Lower lobe of right lung (tissue), 2 donors: ENCODE data around the gene ADD2. TPM values are rescaled to one million over a fixed set of nuclear protein-coding genes. Genes with fewer than 3 reads are reported as not detected.

Experiments
- ATAC-seq, 2 donors: fragments of 200-7000 bp; cut with Tn5 transposase; one replicate each; pipeline ENCODE4 v1.9.1; 2020 to 2022; ENCODE audit warnings: mild to moderate bottlenecking in 2 of 2, moderate library complexity in 2 of 2
- DNase-seq: peaks from one replicate; pipeline ENCODE4 v3.0.0-alpha.2; 2020
- H3K27ac ChIP-seq: fragments of 200-600 bp; one replicate; pipeline ENCODE4 v1.8.0; 2022
- H3K27me3 ChIP-seq: fragments of 200-600 bp; one replicate; pipeline ENCODE4 v1.8.0; 2022; ENCODE audit warnings: low read depth
- H3K36me3 ChIP-seq: fragments of 200-600 bp; one replicate; pipeline ENCODE4 v1.8.0; 2022; ENCODE audit warnings: mild to moderate bottlenecking
- H3K4me1 ChIP-seq: fragments of 200-600 bp; one replicate; pipeline ENCODE4 v1.8.0; 2022
- H3K4me3 ChIP-seq: fragments of 200-600 bp; one replicate; pipeline ENCODE4 v1.8.0; 2022; ENCODE audit warnings: mild to moderate bottlenecking
- H3K9me3 ChIP-seq: fragments of 200-600 bp; one replicate; pipeline ENCODE4 v1.8.0; 2022
- CTCF ChIP-seq: fragments of 200-600 bp; IDR thresholded peaks from one replicate; pipeline ENCODE4 v1.8.0; 2022; ENCODE audit warnings: antibody characterized with exemption, mild to moderate bottlenecking
- intact Hi-C: fragments of 100-400 bp; cut with DNase I; formaldehyde crosslinking; loops from one replicate; pipeline ENCODE4 v1.11.0; 2022
- total RNA-seq: library from RNA; stranded (reverse); fragmentation: NEBNext Ultra II Directional; extraction: Animal tissue kit (Norgen Biotek cat#: 25700); gene quantifications from one replicate; pipeline ENCODE4 v1.2.1, GENCODE V29; 2021
- donor health status: DM: no; HTN: yes; CAD: no; lungs with severe emphysema.

The ADD2 gene
- total RNA-seq, 1 donor from 2014 or later: 2.1 TPM

- ATAC-seq: no peak
- H3K27me3 ChIP-seq: peaks cover 42% of the 10 kb centered on the region
- intact Hi-C loops: no loop called here
Measured at GRCh38 chr2:70793450-70793849, 25.4 kb upstream of the ADD2 start.

GRCh38 chr2:70790136-70790828, 22.3 kb upstream of the ADD2 start, which contains the start of gene FIGLA:
FIGLA (minus strand) TSS chr2:70790643; CDS start chr2:70790638, 5 bp downstream.
- H3K4me3 ChIP-seq: peak within 1 kb of the TSS; percentile 38
- H3K27ac ChIP-seq: no peak within 1 kb of the TSS
- ATAC-seq: peak; percentile 31 to 34
- no peak for DNase-seq
- intact Hi-C loops: no loop called here
- no peaks in the 10 kb centered on the region for H3K9me3 ChIP-seq
- no peaks in the 10 kb centered on the region for H3K36me3 ChIP-seq
- H3K4me1 ChIP-seq: peaks cover 17% of the 10 kb centered on the region
- TF ChIP-seq CTCF: no peak
- peaks cover 58% of the 10 kb centered on the region for H3K27me3 ChIP-seq

More at GRCh38 chr2:70793450-70793849, 25.4 kb upstream of the ADD2 start:
- Histone ChIP-seq H3K27ac (no peak overlapping the region), H3K36me3 (no peaks in the 10 kb centered on the region), H3K4me3 (no peak overlapping the region), H3K9me3 (no peaks in the 10 kb centered on the region), H3K4me1 (peaks cover 17% of the 10 kb centered on the region)
- no peak for DNase-seq
- TF ChIP-seq CTCF: no peak

GRCh38 chr2:70789304-70790135, 21.5 kb upstream of the ADD2 start:
- intact Hi-C loops: no loop called here
- Histone ChIP-seq H3K36me3 (no peaks in the 10 kb centered on the region), H3K4me3 (peak overlapping the region; percentile 38), H3K27me3 (peaks cover 58% of the 10 kb centered on the region), H3K4me1 (peaks cover 17% of the 10 kb centered on the region), H3K9me3 (no peaks in the 10 kb centered on the region), H3K27ac (no peak overlapping the region)
- DNase-seq: peak; percentile 67
- peak; percentile 74 to 84 for ATAC-seq
- TF ChIP-seq CTCF: peak; percentile 59

GRCh38 chr2:70785137-70785911, 17.3 kb upstream of the ADD2 start:
- H3K36me3 ChIP-seq: no peaks in the 10 kb centered on the region
- ATAC-seq (peak; percentile 31 to 40), DNase-seq (no peak)
- peaks cover 11% of the 10 kb centered on the region for H3K4me1 ChIP-seq
- H3K4me3 ChIP-seq: no peak overlapping the region
- intact Hi-C loops: no loop called here
- H3K27me3 ChIP-seq: peaks cover 35% of the 10 kb centered on the region
- no peaks in the 10 kb centered on the region for H3K9me3 ChIP-seq
- TF ChIP-seq CTCF: peak; percentile 30
- H3K27ac ChIP-seq: no peak overlapping the region

GRCh38 chr2:70784320-70784719, 16.3 kb upstream of the ADD2 start:
- DNase-seq (no peak), ATAC-seq (no peak)
- Histone ChIP-seq H3K36me3 (no peaks in the 10 kb centered on the region), H3K27me3 (peaks cover 25% of the 10 kb centered on the region), H3K4me3 (no peak overlapping the region), H3K9me3 (no peaks in the 10 kb centered on the region), H3K4me1 (peaks cover 1% of the 10 kb centered on the region), H3K27ac (no peak overlapping the region)
- no peak for TF ChIP-seq CTCF
- intact Hi-C loops: no loop called here
